SU-DHL-6 (cell line): ENCODE data around the gene ACTL8.

Experiments used
- H2AFZ ChIP-seq: fragments of 200-600 bp; sonication (generic); 2 replicates; pipeline ENCODE4 v1.6.1; 2014; ENCODE audit warnings: low read depth, mild to moderate bottlenecking, moderate library complexity, mixed read lengths, antibody characterized with exemption, low read length; ENCODE audit not compliant: severe bottlenecking
- H3F3A ChIP-seq: fragments of 200-600 bp; shearing (Covaris generic); 2 replicates; pipeline ENCODE4 v1.6.0; 2016; ENCODE audit warnings: antibody characterized with exemption, mild to moderate bottlenecking; ENCODE audit not compliant: insufficient read depth
- H3K27ac ChIP-seq: fragments of 200-600 bp; sonication (generic); 2 replicates; pipeline ENCODE4 v1.5.1; 2016; ENCODE audit warnings: low read depth, mild to moderate bottlenecking, low read length, moderate library complexity, mixed read lengths
- H3K27me3 ChIP-seq: fragments of 200-600 bp; sonication (generic), shearing (Covaris generic); 2 replicates; pipeline ENCODE4 v1.6.0; 2014; ENCODE audit warnings: mild to moderate bottlenecking, low read length
- H3K36me3 ChIP-seq: fragments of 200-600 bp; sonication (generic); 2 replicates; pipeline ENCODE4 v1.6.1; 2014; ENCODE audit warnings: mild to moderate bottlenecking, low read length, mixed read lengths
- H3K4me2 ChIP-seq: fragments of 300-600, 200-600 bp; shearing (Covaris generic), sonication (generic); 2 replicates; pipeline ENCODE4 v1.6.0; 2014; ENCODE audit warnings: low read length, low read depth, mild to moderate bottlenecking; ENCODE audit not compliant: poor library complexity, severe bottlenecking
- H3K4me3 ChIP-seq: fragments of 200-600 bp; sonication (generic); 2 replicates; pipeline ENCODE4 v1.5.1; 2014; ENCODE audit warnings: antibody characterized with exemption, low read length, mild to moderate bottlenecking, mixed read lengths; ENCODE audit not compliant: insufficient read depth, poor library complexity, severe bottlenecking
- H3K79me2 ChIP-seq: fragments of 200-600 bp; sonication (generic); 2 replicates; pipeline ENCODE4 v1.6.1; 2014; ENCODE audit warnings: mild to moderate bottlenecking, low read length, moderate library complexity; ENCODE audit not compliant: insufficient read depth
- H3K9ac ChIP-seq: fragments of 200-600 bp; sonication (generic); 2 replicates; pipeline ENCODE4 v1.7.0; 2014; ENCODE audit warnings: mild to moderate bottlenecking, low read length
- H3K9me2 ChIP-seq: fragments of 200-600 bp; sonication (generic); replicated peaks from 2 replicates; pipeline ENCODE4 v1.6.1; 2014; ENCODE audit warnings: low read length; ENCODE audit not compliant: insufficient read depth
- H3K9me3 ChIP-seq: fragments of 200-600 bp; sonication (generic); 2 replicates; pipeline ENCODE4 v1.6.1; 2014; ENCODE audit warnings: low read length, mixed read lengths; ENCODE audit not compliant: insufficient read depth
- H4K20me1 ChIP-seq: fragments of 200-600 bp; sonication (generic); 2 replicates; pipeline ENCODE4 v1.6.1; 2014; ENCODE audit warnings: low read depth, mild to moderate bottlenecking, antibody characterized with exemption, low read length, moderate library complexity, mixed read lengths
- CTCF ChIP-seq: fragments of 200-600 bp; sonication (generic); IDR thresholded peaks from one replicate; pipeline ENCODE4 v1.5.1; 2017; ENCODE audit warnings: antibody characterized with exemption, mild to moderate bottlenecking, low read length, moderate library complexity; ENCODE audit not compliant: insufficient read depth, poor library complexity, severe bottlenecking
- EZH2phosphoT487 ChIP-seq: fragments of 200-600 bp; sonication (generic), shearing (Covaris generic); conservative IDR thresholded peaks from 2 replicates; pipeline ENCODE4 v1.6.1; 2018; ENCODE audit warnings: mild to moderate bottlenecking, antibody characterized with exemption, low read length, moderate library complexity, mixed read lengths

ACTL8 gene

DNA sequence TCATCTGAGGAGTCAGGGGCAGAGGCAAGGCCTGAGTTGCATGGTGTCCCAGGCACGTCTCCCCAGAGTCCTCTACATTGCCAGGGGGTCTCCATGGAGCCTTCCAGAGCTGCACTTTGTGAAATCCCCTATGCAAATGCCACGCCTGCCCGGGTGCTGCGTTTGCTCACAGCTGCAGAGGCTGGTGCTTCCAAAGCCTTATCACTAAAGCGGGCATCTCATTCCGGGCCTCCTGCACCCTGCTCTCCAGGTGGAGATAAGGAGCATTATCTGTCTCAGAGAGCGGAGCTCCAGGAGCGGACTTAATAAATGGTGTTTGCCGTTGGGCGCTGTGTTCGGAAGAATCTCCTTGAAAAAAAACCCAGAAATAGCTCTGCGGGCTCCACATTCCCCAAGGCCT lies 25.9 kb upstream of the ACTL8 start:
- Histone ChIP-seq H2AFZ (no peak overlapping the region), H3K27me3 (no peaks in the 10 kb centered on the region; the same call in 1 of the 2 replicates), H3K9me2 (no peaks in the 10 kb centered on the region), H3K4me2 (no peak overlapping the region), H4K20me1 (no peaks in the 10 kb centered on the region), H3K27ac (no peak overlapping the region), H3K36me3 (no peaks in the 10 kb centered on the region), H3K9ac (no peak overlapping the region), H3K4me3 (no peak overlapping the region), H3F3A (no peaks in the 10 kb centered on the region), H3K9me3 (no peaks in the 10 kb centered on the region), H3K79me2 (no peaks in the 10 kb centered on the region)
- TF ChIP-seq CTCF: no peak
- TF ChIP-seq EZH2phosphoT487: no peak

GRCh38 chr1:17729909-17730308 lies 25.2 kb upstream of the ACTL8 start:
- Histone ChIP-seq H3K36me3 (no peaks in the 10 kb centered on the region), H3K79me2 (no peaks in the 10 kb centered on the region), H2AFZ (no peak overlapping the region), H3K27ac (no peak overlapping the region), H3K9me3 (no peaks in the 10 kb centered on the region), H3K4me3 (no peak overlapping the region), H3K27me3 (no peaks in the 10 kb centered on the region), H3K9me2 (no peaks in the 10 kb centered on the region), H3K4me2 (no peak overlapping the region), H3K9ac (no peak overlapping the region), H3F3A (no peaks in the 10 kb centered on the region), H4K20me1 (no peaks in the 10 kb centered on the region)
- no peak for TF ChIP-seq EZH2phosphoT487
- no peak for TF ChIP-seq CTCF

GRCh38 chr1:17731460-17731859 lies 23.7 kb upstream of the ACTL8 start:
- Histone ChIP-seq H3K36me3 (no peaks in the 10 kb centered on the region), H3K9ac (no peak overlapping the region), H3F3A (no peaks in the 10 kb centered on the region), H3K4me3 (no peak overlapping the region), H3K9me2 (no peaks in the 10 kb centered on the region), H3K9me3 (no peaks in the 10 kb centered on the region), H3K4me2 (no peak overlapping the region), H3K27me3 (no peaks in the 10 kb centered on the region), H4K20me1 (no peaks in the 10 kb centered on the region), H2AFZ (no peak overlapping the region), H3K79me2 (no peaks in the 10 kb centered on the region), H3K27ac (no peak overlapping the region)
- TF ChIP-seq CTCF (no peak), EZH2phosphoT487 (no peak)
